ENCODE measurements around the gene ABCC1.

The ABCC1 gene

DNA sequence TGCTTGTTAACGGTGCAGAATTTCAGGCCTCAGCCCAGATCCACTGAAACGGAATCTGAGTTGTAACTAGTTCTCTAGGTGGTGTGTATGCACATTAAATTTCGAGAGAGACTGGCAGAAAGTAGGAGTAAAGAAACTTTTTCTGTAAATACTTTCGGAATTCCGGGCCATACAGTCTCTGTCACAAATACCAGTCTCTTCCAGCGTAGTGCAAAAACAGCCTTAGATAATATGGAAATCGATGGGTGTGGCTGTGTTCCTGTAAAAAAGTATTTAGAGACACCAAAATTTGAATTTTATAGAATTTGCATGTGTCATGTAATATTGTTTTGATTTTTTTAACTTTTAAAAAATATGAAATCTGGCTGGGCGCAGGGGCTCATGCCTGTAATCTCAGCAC, 109.7 kb downstream of the ABCC1 start:
- no peak for DNase-seq

DNA sequence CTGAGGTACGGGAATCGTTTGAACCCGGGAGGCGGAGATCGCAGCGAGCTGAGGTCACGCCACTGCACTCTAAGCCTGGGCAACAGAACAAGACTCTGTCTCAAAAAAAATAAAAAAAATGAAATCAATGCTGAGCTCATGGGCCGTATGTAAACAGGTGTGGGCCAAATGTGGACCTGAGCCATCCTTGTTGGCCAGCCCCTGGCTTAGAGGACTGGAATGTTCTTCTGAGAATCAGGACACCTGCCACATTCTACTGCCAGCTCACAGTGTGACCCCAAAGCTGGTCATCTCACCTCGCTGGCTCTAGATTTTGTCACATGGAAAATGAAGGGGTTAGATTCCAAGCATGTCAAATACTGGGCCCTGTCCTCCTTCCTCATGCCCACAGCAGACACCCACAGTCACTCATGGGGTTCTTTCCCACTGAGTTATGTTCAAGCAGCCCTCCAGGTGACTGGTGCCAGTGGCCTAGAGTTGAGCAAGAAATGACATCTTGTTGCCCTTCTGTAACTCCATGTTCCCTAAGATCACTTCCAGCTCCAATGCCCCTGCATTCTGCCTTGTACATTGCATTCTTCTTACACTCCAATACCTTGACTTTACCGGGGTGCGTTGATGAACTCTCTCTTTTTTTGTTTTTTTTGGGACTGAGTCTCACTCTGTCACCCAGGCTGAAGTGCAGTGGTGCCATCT, 110.6 kb downstream of the ABCC1 start:
- DNase-seq: no peak

DNA sequence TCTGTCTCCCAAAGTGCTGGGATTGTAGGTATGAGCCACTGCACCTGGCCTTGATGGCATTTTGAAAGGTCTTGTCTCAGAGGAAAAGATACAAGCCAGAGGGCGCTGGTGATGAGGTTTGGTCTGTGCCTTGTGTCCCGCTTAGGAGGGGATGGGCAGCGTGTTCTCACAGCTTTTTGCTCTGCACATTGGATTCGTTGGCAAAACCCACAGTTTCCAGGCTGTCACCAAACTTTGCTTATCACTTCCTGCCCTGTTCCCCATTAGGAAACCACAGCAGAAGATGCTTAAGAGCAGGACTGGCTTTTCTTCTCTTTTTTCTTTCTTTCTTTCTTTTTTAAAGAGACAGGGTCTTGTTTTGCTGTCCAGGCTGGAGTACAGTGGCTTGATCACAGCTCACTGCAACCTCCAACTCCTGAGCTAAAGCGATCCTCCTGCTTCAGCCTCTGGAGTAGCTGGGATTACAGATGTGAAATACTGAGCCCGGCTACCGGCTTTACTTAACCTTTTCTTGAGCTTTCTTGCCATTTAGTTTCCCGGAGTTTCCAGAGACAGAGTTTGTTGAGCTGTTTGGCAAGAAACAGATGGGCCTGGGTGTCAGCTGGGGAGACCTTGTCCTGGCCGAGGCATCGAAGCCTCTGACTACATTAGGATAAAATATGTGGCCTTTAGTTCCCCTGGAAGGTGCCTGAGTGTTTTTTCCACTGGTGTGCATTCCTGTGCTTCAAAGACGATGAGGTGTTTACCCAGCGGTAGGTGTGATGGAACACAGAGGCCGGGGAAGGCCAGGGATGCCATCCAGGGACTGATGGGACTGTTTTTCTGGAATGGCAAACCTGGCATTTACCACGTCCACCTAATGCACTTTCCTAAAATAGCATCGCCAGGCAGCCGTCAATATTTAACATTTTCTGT, 112.9 kb downstream of the ABCC1 start:
- no peak for DNase-seq

DNA sequence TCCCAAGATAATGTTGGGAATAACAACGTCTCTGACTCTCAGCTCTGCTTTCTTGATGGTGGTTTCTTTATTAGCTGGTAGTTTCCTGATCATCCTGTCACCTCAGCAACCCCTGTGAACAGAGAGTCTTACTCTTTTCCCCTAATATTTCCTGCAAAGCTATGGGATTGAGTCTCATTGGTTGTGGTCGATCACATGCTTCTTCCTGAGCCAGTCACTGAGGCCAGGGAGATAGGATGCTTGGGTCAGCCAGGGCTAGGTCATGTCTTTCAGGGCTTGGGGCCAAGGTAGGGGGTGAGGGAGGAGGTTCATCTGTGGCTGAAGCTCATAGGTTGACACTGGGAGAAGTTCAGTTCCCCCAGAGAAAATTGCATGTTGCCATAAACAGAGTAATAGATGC, 114.3 kb downstream of the ABCC1 start:
- DNase-seq: no peak

DNA sequence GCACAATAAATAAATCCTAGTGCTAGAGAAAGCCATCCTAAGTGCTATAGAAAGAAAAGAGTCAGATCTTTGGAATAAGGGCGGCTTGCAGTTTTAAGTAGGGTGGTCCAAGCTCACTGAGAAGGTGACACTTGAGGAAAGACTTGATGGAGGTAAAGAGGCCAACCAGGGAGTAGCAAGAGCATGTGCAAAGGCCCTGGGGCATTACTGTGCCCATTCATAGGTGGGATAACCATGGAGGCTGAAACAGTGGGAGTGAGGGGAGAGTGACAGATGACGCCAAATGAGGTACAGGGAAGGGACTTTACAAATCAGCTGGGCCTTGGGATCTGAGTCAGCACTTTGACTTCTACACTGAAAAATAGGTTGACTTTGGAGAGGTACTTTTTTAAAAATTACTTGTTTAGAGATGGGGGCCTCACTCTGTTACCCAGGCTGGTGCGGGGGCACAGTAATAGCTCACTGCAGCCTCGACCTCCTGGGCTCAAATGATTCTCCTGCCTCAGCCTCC, 115.5 kb downstream of the ABCC1 start:
- DNase-seq: no peak

DNA sequence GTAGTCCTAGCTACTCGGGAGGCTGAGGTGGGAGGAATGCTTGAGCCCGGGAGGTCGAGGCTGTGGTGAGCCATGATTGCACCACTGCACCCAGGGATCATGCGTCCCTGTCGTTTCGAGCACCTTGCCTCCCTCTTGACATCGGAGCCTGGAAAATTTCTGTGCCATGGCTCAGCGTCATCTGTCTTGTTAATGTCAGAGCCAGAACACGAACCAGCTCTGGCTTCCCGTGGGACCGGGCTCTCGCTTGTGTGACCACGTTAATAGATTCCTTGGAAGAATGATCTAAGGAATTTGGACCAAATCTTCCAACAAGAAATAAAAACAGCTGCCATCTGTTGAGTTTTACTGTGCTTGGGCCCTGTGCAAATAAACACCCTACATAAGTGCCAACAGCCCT, 117.7 kb downstream of the ABCC1 start:
- DNase-seq: no peak

DNA sequence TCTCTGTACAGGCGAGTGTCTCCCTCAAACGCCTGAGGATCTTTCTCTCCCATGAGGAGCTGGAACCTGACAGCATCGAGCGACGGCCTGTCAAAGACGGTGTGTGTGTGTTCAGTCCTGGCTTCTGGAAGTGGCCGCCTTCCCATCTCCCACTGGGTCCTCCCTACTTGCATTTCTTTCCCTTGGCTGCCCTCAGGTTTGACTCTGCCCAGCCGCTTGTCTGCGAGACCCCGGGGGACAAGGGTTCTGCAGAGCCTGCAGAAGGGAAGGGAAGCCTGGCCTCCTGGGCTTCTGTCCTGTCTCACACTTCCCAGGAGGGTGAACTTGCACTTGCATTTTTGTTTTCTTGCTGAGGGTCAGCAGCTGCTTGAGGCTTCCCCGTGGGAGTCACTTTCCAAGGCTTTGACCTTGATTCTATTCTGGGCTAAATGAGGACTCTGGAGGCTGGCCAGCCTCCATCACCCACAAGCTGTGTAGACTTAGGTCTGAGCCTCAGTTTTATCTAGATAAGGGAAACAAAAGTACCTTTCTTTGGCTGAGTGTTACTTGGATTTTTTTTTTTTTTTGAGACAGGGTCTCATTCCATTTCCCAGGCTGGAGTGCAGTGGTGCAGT, 122.3 kb downstream of the ABCC1 start:
- peak; percentile 52 for DNase-seq

DNA sequence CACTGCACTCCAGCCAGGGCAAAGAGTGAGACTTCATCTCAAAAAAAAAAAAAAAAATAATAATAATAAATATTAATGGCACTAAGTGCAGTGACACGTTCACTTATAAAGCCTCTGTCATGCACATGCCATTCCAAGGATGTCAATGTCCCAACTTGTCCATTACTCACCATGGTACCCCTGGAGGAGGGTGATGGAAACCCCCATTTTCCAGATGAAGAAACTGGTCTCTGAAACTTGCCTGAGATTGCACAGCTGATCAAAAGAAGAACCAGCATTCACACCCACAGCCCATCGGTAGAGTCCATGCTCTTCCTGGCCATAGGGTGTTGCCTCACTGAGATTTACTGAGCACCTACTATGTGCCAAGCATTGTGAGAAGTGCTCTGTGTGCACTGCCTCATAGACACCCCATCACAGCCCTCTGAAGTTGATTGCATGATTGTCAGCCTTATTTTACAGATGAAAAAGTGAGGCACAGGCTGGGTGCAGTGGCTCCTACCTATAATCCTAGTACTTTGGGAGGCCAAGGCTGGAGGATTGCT, 123.7 kb downstream of the ABCC1 start:
- DNase-seq: no peak

DNA sequence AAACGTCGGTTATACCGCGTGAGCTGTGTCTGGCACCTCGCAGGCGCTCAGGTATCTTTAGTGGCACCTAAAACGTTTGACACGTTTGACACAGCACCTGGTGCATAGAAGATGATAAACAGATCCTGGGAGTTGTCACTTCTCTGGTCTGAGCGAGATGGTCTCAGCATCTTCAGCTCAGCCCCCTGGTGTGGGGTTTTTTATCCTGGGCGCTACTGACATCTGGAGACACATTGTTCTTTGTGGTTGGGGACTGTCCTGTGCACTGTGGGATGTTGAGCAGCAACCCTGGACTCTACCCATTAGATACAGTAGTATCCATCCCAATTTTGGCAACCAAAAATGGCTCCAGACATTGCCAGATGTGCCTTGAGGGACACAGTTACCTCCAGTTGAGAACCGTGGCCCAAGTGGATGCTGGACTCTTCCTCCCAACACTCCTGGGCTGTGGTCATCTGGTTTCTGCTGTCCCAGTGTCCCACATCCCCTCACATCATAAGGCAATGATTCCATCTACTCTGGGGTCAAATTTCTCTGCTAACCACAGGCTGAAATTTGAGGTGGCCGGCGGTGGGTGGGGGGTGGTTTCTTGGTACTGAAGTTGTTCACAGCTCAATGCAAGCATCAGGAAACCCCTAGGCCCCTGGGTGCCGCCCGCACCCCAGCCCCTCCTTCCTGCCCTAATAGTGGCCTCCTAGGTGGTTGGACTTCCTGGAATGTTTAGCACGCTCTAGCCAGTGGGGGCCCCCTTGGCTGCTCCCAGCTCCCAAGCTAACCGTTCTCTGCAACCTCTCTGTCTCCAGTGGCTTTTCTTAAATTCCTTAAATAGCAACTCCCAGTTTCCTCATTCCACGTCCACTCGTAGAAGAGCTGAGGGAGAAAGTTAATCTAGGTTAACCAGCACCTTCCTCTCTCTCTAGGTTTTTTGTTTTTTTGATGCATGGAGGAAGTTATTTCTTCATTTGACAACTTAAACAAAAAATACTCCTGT, 124.8 kb downstream of the ABCC1 start:
- peak; percentile 30 for DNase-seq

DNA sequence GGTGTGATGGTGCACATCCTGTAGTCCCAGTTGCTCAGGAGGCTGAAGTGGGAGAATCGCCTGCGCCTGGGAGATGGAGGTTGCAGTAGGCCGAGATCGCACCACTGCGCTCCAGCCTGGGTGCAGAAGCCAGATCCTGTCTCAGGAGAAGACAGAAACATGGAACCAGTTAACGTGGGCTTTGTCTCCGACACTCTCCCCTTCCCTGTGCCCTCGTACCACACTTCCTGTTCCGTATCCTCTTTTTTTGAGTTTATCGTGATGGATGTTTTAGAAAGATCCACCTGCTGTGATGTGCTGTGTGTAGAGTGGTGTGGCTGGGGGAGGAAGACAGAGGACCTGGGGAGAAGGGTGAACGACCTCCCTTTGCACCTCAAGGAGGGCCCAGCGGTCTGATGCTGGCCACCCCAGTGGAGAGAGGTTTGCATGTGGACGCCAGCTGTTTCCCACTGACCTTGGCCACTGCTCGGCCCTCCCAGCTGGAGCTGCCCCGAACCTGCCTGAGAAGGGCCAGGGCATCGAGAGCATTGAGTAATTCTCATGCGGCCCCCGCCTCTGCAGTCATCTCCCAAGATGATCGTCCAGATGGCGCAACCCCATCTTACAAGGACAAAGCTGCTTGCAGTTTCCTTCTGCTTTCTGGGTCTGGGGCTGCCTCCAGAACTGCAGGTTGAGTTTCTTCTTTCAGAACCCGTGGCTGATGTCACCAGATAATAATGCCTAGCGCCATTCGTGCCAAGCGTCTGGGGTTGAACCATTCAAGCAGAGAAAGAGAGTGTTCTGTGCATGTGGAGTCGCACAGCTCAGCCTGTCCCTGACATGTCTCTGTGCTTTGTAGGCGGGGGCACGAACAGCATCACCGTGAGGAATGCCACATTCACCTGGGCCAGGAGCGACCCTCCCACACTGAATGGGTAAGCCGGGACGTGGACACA, 126.3 kb downstream of the ABCC1 start:
- DNase-seq: no peak

DNA sequence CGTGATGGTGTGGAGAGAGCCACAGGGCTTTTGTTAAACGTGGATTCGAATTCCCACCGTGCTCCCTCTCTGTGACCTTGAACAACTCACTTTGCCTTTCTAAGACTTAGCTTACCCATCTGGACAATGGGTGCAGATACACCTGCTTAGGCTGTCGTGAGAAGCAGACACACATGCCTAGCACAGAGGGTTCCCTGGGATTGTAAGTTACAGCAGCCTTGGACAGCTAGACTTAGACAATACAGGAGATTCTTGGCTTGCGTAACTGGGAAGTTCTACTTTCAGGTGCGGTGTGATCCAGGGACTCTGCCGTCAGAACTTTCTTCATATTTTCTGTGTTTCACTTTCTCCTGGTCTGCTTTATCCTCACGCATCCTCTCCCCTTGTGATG, 127.0 kb downstream of the ABCC1 start:
- DNase-seq: no peak

DNA sequence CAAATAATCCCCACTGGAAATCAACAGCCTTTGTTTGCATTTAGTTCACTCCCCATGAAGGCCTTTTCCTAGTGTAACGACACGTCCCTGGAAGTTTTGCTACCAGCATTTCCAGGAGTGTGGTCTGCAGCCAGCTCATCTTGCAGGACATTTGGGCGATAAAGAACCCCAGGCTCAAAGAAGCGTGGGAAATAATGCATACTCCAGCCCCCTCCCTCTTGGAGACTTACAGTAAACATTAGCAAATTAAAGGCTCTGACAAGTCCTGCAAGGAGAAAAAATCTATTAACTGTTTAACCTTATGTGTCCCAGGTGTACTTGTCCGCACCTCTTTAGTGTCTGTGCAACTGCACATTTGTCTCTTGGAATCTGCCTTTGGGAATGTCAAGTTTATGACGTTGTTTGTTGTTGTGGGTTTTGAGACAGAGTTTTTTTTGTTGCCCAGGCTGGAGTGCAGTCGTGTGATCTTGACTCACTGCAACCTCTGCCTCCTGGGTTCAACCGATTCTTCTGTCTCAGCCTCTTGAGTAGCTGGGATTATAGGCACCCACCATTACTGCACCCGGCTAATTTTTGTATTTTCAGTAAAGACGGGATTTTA, 131.1 kb downstream of the ABCC1 start:
- DNase-seq: no peak

DNA sequence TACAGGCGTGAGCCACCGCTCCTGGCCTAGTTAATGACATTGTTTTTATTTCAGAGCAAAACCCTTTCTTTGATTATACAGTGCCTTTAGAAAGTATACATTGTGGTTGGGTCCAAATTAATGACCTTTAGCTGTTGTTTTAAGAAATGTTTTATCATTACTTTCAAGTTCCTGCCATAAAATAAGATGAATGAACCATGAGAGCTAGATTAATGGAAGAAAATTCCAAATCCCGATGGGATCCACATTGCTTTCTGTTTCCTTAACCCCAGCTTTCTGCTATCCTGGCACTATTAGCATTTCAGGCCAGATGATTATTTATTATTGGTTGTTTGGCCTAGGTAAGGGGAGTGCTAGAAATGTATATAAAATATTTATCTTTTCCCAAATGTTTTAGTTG, 131.7 kb downstream of the ABCC1 start:
- DNase-seq: no peak

DNA sequence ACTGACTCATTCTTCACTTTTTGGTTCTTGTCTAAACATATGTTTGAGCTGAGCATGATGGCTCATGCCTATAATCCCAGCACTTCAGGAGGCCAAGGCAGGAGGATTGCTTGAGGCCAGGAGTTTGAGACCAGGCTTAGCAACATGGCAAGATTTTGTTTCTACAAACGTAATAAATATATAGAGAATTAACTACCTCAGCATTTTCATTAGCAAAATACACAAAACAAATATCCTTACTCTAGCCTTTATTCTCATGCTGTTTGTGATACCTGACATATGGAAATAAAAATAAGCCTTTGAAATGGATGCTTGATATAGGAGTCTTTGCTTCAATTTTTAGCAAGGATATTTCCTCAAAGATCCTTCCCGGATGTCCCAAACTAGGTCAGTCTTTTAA, 132.8 kb downstream of the ABCC1 start:
- DNase-seq: no peak

DNA sequence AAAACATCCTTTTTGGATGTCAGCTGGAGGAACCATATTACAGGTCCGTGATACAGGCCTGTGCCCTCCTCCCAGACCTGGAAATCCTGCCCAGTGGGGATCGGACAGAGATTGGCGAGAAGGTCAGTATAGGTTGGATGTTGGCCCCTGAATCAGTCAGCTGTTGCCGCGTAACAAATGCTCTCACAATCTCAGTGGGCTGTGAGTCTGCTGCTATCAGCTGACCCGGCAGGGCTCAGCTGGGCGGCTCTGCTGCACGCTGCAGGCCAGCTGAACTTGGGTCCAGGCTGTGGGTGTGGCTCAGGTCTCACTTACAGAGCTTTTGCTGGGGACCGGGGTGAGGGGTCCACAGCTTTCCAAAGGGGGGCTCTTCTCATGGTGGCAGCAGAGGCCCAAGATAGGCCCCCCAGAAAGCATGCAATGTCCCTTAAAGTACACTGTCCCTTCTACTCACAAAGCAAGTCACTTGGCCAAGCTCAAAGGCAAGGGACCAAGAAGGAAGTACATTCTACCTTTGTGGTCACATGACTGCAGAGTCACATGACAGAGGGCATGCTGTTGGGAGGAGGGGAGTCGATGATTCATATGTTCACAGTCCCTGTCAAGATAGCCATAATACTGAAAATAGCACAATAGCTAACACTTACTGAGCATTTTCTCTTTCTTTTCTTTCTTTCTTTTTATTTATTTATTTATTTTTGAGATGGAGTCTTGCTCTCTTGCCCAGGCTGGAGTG, 134.2 kb downstream of the ABCC1 start:
- no peak for DNase-seq

DNA sequence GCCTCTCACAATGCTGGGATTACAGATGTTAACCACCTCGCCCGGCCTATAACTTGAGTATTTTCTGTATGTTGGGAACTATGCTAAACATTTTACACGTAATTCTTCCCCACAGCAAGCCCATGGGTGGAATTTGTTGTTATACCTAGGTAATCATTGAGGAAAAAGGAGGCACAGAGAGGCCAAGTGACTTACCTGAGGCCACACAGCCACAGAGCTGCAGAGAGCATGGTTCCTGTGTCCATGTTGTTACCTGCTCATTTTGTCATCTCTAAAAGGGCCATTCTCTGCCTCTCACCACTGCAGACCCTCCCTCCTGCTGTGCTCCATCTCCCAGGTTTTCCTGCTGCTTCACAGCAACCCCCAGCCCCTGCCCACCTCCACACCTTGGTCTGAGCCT, 135.5 kb downstream of the ABCC1 start:
- DNase-seq: no peak

DNA sequence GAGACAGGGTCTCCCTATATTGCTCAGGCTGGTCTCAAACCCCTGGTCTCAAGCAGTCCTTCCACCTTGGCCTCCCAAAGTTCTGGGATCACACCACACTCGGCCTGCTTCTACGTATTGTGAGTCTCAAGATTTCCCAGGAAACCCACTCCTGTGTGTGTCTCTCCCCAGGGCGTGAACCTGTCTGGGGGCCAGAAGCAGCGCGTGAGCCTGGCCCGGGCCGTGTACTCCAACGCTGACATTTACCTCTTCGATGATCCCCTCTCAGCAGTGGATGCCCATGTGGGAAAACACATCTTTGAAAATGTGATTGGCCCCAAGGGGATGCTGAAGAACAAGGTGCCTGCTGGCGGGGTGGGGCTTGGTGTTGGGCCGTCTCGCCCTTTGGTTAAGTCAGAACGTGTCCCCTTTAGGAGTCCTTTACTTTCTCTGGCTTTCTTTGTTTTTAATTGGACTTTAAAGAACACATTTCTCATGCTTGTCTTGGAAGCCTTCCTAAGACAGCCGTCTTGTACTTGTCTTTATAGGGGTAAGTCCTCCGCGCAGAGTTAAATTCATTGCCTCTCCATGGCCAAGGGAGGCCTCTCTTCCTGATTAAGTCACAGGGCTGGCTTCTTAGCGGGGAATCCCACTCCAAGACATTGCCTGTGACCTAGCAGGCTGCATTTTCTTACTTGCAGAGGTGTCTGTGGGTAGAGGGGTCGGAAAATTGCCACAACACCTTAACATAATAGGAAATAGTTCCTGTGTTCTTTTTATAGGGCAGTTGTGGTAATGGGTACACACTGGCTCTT, 137.4 kb downstream of the ABCC1 start:
- no peak for DNase-seq

DNA sequence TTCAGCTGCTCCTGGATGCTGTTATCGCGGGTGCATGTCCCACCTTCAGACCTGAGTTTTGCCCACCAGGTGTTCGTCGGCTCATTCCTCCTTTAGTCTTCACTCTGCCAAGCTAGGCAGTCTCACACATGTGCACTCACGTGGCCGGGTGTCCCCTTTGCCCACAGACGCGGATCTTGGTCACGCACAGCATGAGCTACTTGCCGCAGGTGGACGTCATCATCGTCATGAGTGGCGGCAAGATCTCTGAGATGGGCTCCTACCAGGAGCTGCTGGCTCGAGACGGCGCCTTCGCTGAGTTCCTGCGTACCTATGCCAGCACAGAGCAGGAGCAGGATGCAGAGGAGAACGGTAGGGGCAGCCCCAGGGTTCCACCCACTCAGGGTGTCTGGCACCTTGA, 140.8 kb downstream of the ABCC1 start:
- no peak for DNase-seq
